AG04450 (cell line): ENCODE measurements around the gene POTEE. TPM values are rescaled to one million over a fixed set of nuclear protein-coding genes. Genes with fewer than 3 reads are reported as not detected.
"Not testable (repeated sequence)": the region's sequence is repeated elsewhere in the genome, so short reads cannot be mapped to it uniquely, and the experiment has no call there.

Experiments
- CTCF ChIA-PET: fragments of 300-600, 350-600 bp; formaldehyde crosslinking; extraction: SDS; loops from one replicate; lab custom pipeline; 2022; ENCODE audit warnings: antibody characterized with exemption, inconsistent platforms; lab: Charles Lee
- POLR2A ChIA-PET: fragments of 350-600 bp; formaldehyde crosslinking; extraction: SDS; loops from one replicate; lab custom pipeline; 2021; ENCODE audit warnings: antibody characterized with exemption, inconsistent platforms; lab: Yijun Ruan, JAX
- DNase-seq: peaks from one replicate; pipeline ENCODE4 v3.0.0-alpha.2; 2011; ENCODE audit warnings: low read depth, low spot score
- H3K27ac ChIP-seq: one replicate; pipeline ENCODE4 v1.5.1; 2012; ENCODE audit warnings: low read depth, low read length, control low read depth
- H3K27me3 ChIP-seq: one replicate; pipeline ENCODE4 v1.6.0; 2012; ENCODE audit warnings: low read length; ENCODE audit not compliant: control insufficient read depth, insufficient read depth
- H3K4me3 ChIP-seq: 2 replicates; pipeline ENCODE4 v1.5.1; 2011; ENCODE audit warnings: mild to moderate bottlenecking, low read depth, low read length, control low read depth
- H3K9me3 ChIP-seq: 2 replicates; pipeline ENCODE4 v1.5.1; 2012; ENCODE audit warnings: low read length; ENCODE audit not compliant: control insufficient read depth, insufficient read depth
- polyA plus RNA-seq: library from polyadenylated mRNA; depleted of rRNA; stranded (reverse); fragments of >200 nt; gene quantifications from 2 replicates; pipeline ENCODE4 v1.2.3, GENCODE V29; 2011; rRNA removed
- small RNA-seq: library from RNA; depleted of rRNA; stranded (forward); fragments of <200 nt; gene quantifications from one replicate; pipeline ENCODE3, GENCODE V24; 2012; ENCODE audit warnings: low read depth; ENCODE audit not compliant: insufficient read length
- TF ChIP-seq, protein P1 (sequence below): IDR thresholded peaks from 2 replicates; pipeline ENCODE4 v1.5.1; 2011; ENCODE audit warnings: low read depth, low read length, control low read depth, inconsistent platforms

The POTEE gene
- polyA plus RNA-seq, 1 experiment, result not detected

DNA sequence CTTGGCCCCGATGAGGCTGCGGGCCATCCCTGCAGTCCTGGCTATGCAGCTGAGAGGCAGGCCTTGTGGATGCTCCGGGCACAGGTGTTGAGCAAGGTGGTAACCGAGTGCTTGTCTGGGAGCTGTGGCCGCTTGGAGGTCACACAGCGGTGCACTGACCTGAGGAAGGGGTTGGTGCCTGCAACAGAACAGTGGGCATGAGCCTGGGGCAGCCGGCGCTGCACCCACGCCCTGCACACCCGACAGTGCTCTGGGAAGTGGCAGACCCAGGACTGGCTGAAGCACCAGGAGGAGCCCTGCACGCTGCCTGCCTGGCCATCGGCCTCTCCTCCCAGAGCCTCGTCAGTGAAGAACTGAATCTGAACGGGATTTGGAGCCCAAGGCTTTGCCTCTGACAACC, 8.2 kb upstream of the POTEE start:
- ChIA-PET POLR2A (no interaction called here), CTCF (no interaction called here)
- H3K4me3 ChIP-seq, result no peak overlapping the region
- no peaks in the 10 kb centered on the region for H3K27me3 ChIP-seq
- TF ChIP-seq, protein P1, sequence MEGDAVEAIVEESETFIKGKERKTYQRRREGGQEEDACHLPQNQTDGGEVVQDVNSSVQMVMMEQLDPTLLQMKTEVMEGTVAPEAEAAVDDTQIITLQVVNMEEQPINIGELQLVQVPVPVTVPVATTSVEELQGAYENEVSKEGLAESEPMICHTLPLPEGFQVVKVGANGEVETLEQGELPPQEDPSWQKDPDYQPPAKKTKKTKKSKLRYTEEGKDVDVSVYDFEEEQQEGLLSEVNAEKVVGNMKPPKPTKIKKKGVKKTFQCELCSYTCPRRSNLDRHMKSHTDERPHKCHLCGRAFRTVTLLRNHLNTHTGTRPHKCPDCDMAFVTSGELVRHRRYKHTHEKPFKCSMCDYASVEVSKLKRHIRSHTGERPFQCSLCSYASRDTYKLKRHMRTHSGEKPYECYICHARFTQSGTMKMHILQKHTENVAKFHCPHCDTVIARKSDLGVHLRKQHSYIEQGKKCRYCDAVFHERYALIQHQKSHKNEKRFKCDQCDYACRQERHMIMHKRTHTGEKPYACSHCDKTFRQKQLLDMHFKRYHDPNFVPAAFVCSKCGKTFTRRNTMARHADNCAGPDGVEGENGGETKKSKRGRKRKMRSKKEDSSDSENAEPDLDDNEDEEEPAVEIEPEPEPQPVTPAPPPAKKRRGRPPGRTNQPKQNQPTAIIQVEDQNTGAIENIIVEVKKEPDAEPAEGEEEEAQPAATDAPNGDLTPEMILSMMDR, result no peak
- DNase-seq, result no peak
- no peak overlapping the region for H3K27ac ChIP-seq
- H3K9me3 ChIP-seq, result no peaks in the 10 kb centered on the region; the same call in 1 of the 2 replicates

DNA sequence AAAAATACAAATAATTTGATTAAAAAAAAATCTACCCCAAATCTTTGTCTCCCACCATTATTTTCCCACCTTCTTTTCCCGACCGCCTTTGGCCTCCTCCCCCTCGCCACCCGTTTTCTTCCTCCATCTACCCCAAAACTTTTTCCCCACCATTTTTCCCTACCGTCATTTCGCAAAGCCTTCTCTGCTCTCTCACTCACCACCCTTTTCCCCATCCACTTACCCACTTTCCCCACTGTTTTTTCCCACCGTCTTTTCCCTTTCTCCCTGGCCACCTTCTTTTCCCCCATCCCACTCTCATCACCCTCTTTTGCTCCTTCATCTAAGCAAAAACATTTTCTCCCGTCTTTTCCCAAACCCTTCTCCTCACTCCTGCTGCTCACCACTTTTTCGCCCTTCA, 1.5 kb upstream of the POTEE start:
- H3K27ac ChIP-seq, CTCF ChIA-PET, POLR2A ChIA-PET, H3K9me3 ChIP-seq, H3K27me3 ChIP-seq, H3K4me3 ChIP-seq, DNase-seq: not testable (repeated sequence)

DNA sequence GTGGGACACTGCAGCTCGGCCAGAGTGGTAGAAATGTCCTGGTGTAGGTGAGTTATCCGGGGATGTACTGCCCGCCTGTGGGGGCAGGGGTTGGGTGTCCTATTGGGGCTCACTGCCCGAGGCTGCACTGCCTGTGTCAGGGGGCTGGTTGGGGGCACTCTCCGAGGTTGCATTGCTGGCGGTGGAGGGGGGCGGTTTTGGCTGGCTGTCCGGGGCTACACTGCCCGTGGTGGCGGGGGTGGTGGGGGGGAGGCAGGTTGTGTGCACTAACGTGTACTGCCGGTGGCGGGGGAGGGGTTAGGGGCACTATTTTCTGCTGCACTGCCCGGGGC, 403 bp downstream of the POTEE start:
- CTCF ChIA-PET, H3K9me3 ChIP-seq, H3K27ac ChIP-seq, DNase-seq, H3K27me3 ChIP-seq, POLR2A ChIA-PET, H3K4me3 ChIP-seq: not testable (repeated sequence)

DNA sequence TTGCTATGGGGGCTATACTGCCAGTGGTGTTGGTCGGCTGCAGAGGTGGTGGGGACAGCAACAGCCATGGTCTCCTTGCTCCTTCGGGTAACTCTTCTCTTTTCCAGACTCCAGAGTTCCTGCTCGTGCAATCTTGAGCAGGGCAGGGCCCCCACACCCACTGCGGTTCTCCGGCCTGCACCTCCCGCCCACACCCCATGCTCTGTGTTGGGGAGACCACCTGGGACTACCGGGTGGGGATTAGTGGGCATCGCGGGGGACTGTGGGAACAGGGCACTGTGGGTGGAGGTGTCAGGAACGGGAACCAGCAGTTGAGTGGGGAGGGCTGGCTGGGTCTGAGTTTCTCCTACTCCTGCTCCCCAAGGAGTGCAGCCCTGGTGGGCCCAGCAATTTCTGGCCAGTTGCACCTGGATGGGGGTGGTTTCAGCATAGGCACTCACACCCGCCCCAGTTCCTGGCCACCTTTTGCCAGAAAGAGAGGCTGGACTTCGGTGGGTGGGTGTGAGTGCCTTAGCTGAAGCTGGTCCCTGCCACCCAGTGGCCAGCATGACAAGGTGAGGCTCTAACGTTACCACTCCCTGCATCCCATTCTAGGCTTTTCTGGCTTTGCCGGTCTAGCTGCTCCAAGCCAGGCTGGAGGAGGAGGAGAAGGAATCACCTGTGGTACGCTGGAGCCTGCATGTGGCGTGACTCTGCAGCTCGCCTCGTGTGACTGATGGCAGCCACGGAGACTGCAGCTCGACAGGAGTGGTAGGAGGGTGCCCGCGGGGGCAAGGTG, 1.3 kb downstream of the POTEE start:
- DNase-seq, POLR2A ChIA-PET, H3K27me3 ChIP-seq, CTCF ChIA-PET, H3K27ac ChIP-seq, H3K4me3 ChIP-seq, H3K9me3 ChIP-seq: not testable (repeated sequence)

DNA sequence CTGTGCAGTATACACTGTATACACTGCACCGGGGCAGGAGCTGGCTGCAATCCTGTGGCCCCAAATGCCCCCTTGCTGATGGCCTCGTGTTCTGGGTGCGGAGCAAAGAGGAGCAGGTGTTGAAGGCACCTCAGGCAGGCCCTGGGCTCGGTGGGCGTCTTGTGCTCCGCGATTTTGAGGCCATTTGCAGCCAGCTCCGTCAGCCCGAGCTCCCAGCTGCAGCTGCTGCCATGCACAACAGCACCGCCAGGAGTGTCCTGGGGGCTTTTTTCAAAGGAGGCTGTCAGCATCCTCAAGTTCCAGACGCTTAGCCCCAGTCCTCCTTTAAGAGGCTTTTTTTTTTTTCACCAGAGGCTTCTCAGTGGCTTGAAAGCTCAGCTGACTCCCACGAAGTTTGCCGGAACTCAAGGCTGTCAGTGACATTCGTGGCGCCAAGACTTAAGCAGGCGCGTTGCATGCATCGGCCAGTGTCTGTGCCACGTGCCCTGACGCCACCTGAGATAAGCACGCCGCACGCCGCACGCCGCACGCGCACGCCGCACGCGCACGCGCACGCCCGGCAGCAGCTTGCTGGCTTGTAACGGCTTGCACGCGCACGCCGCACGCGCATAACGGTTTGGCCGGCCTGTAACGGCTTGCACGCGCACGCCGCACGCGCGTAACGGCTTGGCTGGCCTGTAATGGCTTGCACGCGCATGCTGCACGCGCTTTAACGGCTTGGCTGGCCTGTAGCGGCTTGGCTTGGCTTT, 8.1 kb downstream of the POTEE start:
- CTCF ChIA-PET, POLR2A ChIA-PET, H3K4me3 ChIP-seq, H3K27me3 ChIP-seq, H3K9me3 ChIP-seq, H3K27ac ChIP-seq, DNase-seq: not testable (repeated sequence)

DNA sequence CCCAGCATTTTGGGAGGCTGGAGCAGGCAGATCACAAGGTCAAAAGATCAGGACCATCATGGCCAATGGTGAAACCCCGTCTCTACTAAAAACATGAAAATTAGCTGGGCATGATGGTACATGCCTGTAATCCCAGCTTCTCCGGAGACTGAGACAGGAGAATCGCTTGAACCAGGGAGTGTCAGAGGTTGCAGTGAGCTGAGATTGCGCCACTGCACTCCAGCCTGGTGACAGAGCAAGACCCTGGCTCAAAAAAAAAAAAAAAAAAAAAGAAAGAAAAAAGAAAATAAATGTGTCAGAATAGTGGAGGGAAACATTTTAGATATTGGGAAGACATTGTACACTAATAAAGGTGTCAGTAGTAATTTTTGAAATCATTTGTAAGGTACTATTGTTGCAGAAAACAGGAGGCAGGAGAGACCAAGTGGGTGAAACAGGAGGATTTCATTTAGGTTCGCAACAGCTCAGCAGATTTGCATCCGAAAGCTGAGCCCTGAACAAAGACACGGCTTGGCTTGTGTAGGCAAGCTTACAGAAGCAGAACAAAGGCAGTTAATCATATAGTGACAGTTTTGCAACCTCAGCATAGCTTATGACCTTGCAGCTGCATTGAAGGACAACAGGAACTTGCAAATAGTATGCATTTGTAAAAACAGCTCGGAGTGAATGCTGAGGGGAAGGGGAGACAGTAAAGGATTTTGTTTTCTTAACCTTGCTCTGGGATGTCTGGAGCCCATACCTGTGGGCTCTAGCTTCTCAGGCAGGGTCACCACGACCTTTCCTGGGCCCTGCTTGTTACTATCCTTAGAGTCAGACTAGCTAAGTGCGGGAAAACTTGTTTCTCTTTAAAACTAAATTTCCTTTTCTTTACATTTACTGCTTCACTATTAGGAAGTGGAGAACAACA, 26.5 kb downstream of the POTEE start:
- POLR2A ChIA-PET, H3K9me3 ChIP-seq, DNase-seq: not testable (repeated sequence)

More for the DNA sequence above, 26.5 kb downstream of the POTEE start:
- H3K4me3 ChIP-seq, H3K27me3 ChIP-seq, H3K27ac ChIP-seq, CTCF ChIA-PET: not testable (repeated sequence)

Small RNA genes within 50 kb of the gene (small RNA-seq; reads per million reads assigned to genes)
- gene AC009477.1 (not detected), gene RNU6-127P (not detected)

Other genes with a start within 250 kb of the POTEE start
- 84.3 and 99.2 TPM in 2 replicates for gene FAM168B, start 116.1 kb upstream of the POTEE start, polyA plus RNA-seq
- 63.8 and 70.5 TPM in 2 replicates for gene PLEKHB2, start 104.2 kb upstream of the POTEE start, polyA plus RNA-seq
- 0.04 and 0.09 TPM in 2 replicates for gene RAB6D, start 154.6 kb downstream of the POTEE start, polyA plus RNA-seq